Sigmoid colon (tissue), 7 donors: Measurements from ENCODE around the gene COTL1. TPM values are rescaled to one million over a fixed set of nuclear protein-coding genes. Genes with fewer than 3 reads are reported as not detected.
"Not testable (repeated sequence)": the region's sequence is repeated elsewhere in the genome, so short reads cannot be mapped to it uniquely, and the experiment has no call there.

Experiments
- DNase-seq: peaks from one replicate; pipeline ENCODE4 v3.0.0-alpha.2; 2019
- H3K27ac ChIP-seq, 4 donors: fragments of 200-600 bp; sonication (generic); one replicate each; pipeline ENCODE4 v1.5.1; 2016 to 2019; ENCODE audit warnings: mild to moderate bottlenecking in 1 of 4
- H3K27me3 ChIP-seq, 3 donors: fragments of 200-600 bp; sonication (generic); one replicate each; pipeline ENCODE4 v1.5.1; 2019; ENCODE audit warnings: mild to moderate bottlenecking in 1 of 3
- H3K36me3 ChIP-seq, 4 donors: fragments of 200-600 bp; sonication (generic); one replicate each; pipeline ENCODE4 v1.5.1; 2016 to 2019
- H3K4me1 ChIP-seq, 4 donors: fragments of 200-600 bp; sonication (generic); one replicate each; pipeline ENCODE4 v1.5.1; 2017 to 2019
- H3K4me3 ChIP-seq, 4 donors: fragments of 200-600 bp; sonication (generic); one replicate each; pipeline ENCODE4 v1.5.1; 2017 to 2019; ENCODE audit warnings: mild to moderate bottlenecking in 2 of 4, moderate library complexity in 1 of 4
- H3K9me3 ChIP-seq, 4 donors: fragments of 200-600 bp in 3 of 4; sonication (generic) in 3 of 4; one replicate each; pipeline versions ENCODE4 v1.5.1 to v1.6.1; 2013 to 2019
- EP300 ChIP-seq, 4 donors: sonication (generic); formaldehyde crosslinking; IDR thresholded peaks; one replicate each; pipeline ENCODE4 v1.6.1; 2017; ENCODE audit warnings: antibody characterized with exemption in 4 of 4
- POLR2A ChIP-seq, 2 donors: fragments of 450-650 bp; IDR thresholded peaks; one replicate each; pipeline ENCODE4 v1.6.1; 2016; ENCODE audit warnings: antibody characterized with exemption in 2 of 2, mild to moderate bottlenecking in 2 of 2, moderate library complexity in 2 of 2
- POLR2AphosphoS5 ChIP-seq, 4 donors: sonication (generic); formaldehyde crosslinking; IDR thresholded peaks; one replicate each; pipeline ENCODE4 v1.6.1; 2017; ENCODE audit warnings: antibody characterized with exemption in 4 of 4
- WGBS, 2 donors: extraction: QIAGEN DNeasy Blood & Tissue Kit; methylation state at CpG; one replicate each; pipeline ENCODE4 v1.1.7; 2013; 5-methylcytosine and 5-hydroxymethylcytosine counted together
- intact Hi-C: fragments of 100-400 bp; cut with DNase I; formaldehyde crosslinking; loops from one replicate; pipeline ENCODE4 v1.15.1; 2023
- polyA plus RNA-seq, 3 donors: library from polyadenylated mRNA; stranded (reverse); fragments of 200-250 nt; gene quantifications; one replicate each; pipeline ENCODE4 v1.2.3, GENCODE V29; 2013
- total RNA-seq, 4 donors: library from RNA; depleted of rRNA; stranded (reverse); fragments of >200 nt; gene quantifications; one replicate each; pipeline ENCODE4 v1.1.0, GENCODE V29; 2016
- TF ChIP-seq, protein P1 (sequence below), 4 experiments: fragments of 450-650 bp in 3 of 4; fragments of 200-600 bp in 1 of 4; IDR thresholded peaks; one replicate each; pipeline ENCODE4 v1.5.1; 2016 to 2019; ENCODE audit warnings: antibody characterized with exemption in 4 of 4, mild to moderate bottlenecking in 3 of 4, moderate library complexity in 2 of 4
- donor health status: healthy with polysubstance abuse.
- donor health status: Bipolar disorder and iron deficiency.
- donor health status: healthy.

Gene COTL1
- total and polyA plus RNA-seq, 7 donors: 34.6 to 160 (median 48.6) TPM

DNA sequence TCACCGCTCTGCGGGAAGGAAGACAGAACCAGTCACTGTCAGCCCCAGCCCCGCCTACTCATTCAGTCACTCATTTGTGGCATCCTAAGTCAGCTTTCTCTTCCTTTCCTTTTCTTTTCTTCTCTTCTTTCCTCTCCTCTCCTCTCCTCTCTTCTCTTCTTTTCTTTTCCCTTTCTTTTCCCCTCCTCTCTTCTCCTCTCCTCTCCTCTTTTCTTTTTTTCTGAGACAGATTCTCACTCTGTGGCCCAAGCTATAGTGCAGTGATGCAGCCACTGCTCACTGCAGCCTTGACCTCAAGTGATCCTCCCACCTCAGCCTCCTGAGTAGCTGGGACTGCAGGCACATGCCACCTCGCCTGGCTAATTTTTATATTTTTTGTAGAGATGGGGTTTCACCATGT is 19.8 kb upstream of the COTL1 start:
- intact Hi-C loops: no loop called here
- H3K27me3 ChIP-seq: no peaks in the 10 kb centered on the region
- H3K36me3 ChIP-seq: no peaks in the 10 kb centered on the region
- H3K4me1 ChIP-seq: peaks cover 0 to 15% (median 6%) of the 10 kb centered on the region in 4 donors
- H3K27ac ChIP-seq: no peak overlapping the region
- 88 to 89% methylated on average over 4 of the region's 4 CpGs for WGBS, 2 donors
- no peaks in the 10 kb centered on the region for H3K9me3 ChIP-seq
- DNase-seq: no peak
- H3K4me3 ChIP-seq: no peak overlapping the region
- TF ChIP-seq EP300 (IDR thresholded peaks at IDR 0.05) (no peak), POLR2AphosphoS5 (IDR thresholded peaks at IDR 0.05) (no peak), POLR2A (IDR thresholded peaks at IDR 0.05) (no peak)
- TF ChIP-seq, protein P1, sequence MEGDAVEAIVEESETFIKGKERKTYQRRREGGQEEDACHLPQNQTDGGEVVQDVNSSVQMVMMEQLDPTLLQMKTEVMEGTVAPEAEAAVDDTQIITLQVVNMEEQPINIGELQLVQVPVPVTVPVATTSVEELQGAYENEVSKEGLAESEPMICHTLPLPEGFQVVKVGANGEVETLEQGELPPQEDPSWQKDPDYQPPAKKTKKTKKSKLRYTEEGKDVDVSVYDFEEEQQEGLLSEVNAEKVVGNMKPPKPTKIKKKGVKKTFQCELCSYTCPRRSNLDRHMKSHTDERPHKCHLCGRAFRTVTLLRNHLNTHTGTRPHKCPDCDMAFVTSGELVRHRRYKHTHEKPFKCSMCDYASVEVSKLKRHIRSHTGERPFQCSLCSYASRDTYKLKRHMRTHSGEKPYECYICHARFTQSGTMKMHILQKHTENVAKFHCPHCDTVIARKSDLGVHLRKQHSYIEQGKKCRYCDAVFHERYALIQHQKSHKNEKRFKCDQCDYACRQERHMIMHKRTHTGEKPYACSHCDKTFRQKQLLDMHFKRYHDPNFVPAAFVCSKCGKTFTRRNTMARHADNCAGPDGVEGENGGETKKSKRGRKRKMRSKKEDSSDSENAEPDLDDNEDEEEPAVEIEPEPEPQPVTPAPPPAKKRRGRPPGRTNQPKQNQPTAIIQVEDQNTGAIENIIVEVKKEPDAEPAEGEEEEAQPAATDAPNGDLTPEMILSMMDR (IDR thresholded peaks at IDR 0.05): no peak

GRCh38 chr16:84635702-84636101 is 17.8 kb upstream of the COTL1 start:
- H3K4me3 ChIP-seq: no peak overlapping the region
- no peaks in the 10 kb centered on the region for H3K27me3 ChIP-seq
- no peak for DNase-seq
- intact Hi-C loops: no loop called here
- 68 to 83% methylated on average over 8 of the region's 8 CpGs for WGBS, 2 donors
- H3K9me3 ChIP-seq: no peaks in the 10 kb centered on the region
- no peak overlapping the region for H3K27ac ChIP-seq
- TF ChIP-seq, protein P1 (IDR thresholded peaks at IDR 0.05): no peak
- TF ChIP-seq POLR2AphosphoS5 (IDR thresholded peaks at IDR 0.05): no peak
- no peak for TF ChIP-seq POLR2A (IDR thresholded peaks at IDR 0.05)
- no peak for TF ChIP-seq EP300 (IDR thresholded peaks at IDR 0.05)
- H3K36me3 ChIP-seq: no peaks in the 10 kb centered on the region
- no peaks in the 10 kb centered on the region for H3K4me1 ChIP-seq

DNA sequence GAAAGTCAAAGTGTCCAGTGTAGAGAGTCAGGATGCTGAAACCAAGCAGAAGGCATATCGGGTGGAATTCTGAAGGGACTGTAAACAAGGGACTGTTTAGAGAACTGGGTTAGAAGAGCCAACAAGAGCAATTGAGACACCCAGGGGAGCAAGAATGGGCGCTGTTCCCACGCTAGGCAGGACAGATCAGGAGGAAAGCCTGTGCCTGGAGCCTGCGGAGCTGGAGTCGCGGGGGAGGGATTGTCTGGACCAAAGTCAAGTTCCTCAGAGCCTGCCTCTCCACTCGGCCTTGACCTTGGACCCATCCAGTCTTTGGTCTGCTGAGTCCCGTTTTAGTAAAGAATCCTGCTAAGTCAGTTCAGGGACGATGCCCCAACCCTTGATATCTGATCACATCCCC is 15.7 kb upstream of the COTL1 start:
- TF ChIP-seq, protein P1 (IDR thresholded peaks at IDR 0.05): no peak
- TF ChIP-seq EP300 (IDR thresholded peaks at IDR 0.05): no peak
- no peak for TF ChIP-seq POLR2A (IDR thresholded peaks at IDR 0.05)
- no peak for TF ChIP-seq POLR2AphosphoS5 (IDR thresholded peaks at IDR 0.05)
- no peak overlapping the region for H3K27ac ChIP-seq
- 55 to 66% methylated on average over 9 of the region's 9 CpGs for WGBS, 2 donors
- H3K27me3 ChIP-seq: no peaks in the 10 kb centered on the region
- intact Hi-C loops: no loop called here
- H3K4me1 ChIP-seq: no peaks in the 10 kb centered on the region
- no peaks in the 10 kb centered on the region for H3K36me3 ChIP-seq
- H3K9me3 ChIP-seq: no peaks in the 10 kb centered on the region
- peak; percentile 88 for DNase-seq
- no peak overlapping the region for H3K4me3 ChIP-seq

DNA sequence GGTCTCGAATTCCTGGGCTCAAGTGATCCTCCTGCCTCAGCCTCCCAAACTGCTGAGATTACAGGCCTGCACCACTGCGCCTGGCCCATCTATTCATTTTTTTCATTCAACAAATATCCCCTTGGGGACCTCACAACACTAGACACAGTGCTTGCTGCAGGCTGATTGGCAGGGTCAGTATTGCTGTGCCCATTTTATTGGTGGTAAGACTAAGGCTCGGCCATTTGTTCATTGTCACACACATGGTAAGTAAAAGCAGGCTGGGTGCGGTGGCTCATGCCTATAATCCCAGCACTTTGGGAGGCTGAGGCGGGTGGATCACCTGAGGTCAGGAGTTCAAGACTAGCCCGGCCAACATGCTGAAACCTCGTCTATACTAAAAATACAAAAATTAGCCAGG is 15.0 kb upstream of the COTL1 start:
- H3K27me3 ChIP-seq, DNase-seq, H3K27ac ChIP-seq, intact Hi-C loops, H3K36me3 ChIP-seq, H3K9me3 ChIP-seq, H3K4me3 ChIP-seq, H3K4me1 ChIP-seq: not testable (repeated sequence)
- WGBS, 2 donors: 92 to 93% methylated on average over 7 of the region's 7 CpGs

DNA sequence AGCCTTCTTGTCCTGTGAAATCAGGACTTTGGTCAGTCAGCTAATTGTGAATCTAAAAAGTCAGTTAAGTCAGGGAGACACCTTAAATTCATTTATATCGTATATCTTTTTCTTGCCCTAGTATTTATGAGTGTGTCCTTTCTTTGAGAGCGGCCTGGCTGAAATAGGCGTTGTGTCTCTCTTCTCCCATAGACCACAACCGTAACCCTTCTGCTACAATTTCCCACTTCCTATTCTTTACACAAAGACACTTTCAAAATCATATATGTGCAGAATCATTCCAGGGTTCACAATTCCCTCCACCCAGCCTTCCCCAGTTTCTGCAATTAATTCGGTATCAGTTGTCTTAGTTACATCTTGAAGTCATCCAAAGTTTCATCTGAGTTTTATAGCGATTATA is 14.0 kb upstream of the COTL1 start:
- intact Hi-C loops: no loop called here
- TF ChIP-seq EP300 (IDR thresholded peaks at IDR 0.05) (no peak), POLR2AphosphoS5 (IDR thresholded peaks at IDR 0.05) (no peak), POLR2A (IDR thresholded peaks at IDR 0.05) (no peak)
- TF ChIP-seq, protein P1 (IDR thresholded peaks at IDR 0.05): no peak
- H3K27me3 ChIP-seq: no peaks in the 10 kb centered on the region
- WGBS, 2 donors: 77 to 85% methylated on average over 6 of the region's 6 CpGs
- no peak for DNase-seq
- H3K9me3 ChIP-seq: no peaks in the 10 kb centered on the region
- no peak overlapping the region for H3K4me3 ChIP-seq
- H3K4me1 ChIP-seq: no peaks in the 10 kb centered on the region
- H3K27ac ChIP-seq: no peak overlapping the region
- no peaks in the 10 kb centered on the region for H3K36me3 ChIP-seq
